Measurements from ENCODE around the gene MATN4. TPM values are rescaled to one million over a fixed set of nuclear protein-coding genes. Genes with fewer than 3 reads are reported as not detected.

MATN4 gene
- total RNA-seq, 1 donor from 2014 or later = not detected

DNA sequence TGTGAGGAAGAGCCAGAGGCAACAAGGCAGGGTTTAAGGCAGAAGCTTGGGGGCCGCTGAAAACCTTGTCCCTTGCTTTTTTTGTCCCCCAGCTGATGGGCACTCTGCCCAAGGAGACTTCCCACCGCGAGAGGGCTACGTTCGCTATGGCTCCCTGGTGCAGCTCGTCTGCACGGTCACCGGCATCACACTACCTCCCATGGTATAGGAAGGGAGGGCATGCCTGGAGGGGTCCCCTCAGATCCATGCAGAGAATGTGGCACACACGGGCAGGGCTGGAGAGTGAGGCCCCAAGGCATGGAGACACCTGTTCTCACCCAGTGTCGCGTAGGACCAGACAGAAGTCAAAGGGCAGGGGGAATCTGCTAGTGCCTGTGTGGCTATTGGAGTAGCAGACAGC lies 5.8 kb upstream of the MATN4 start:
- DNase-seq = no peak

GRCh38 chr20:45313065-45313695 lies 5.1 kb upstream of the MATN4 start:
- no peak for DNase-seq

- DNase-seq = no peak
These were observed 4.1 kb upstream of the MATN4 start for GRCh38 chr20:45312241-45312640.

- peak; percentile 24 for DNase-seq
These were observed 3.6 kb upstream of the MATN4 start for GRCh38 chr20:45311589-45312211.

GRCh38 chr20:45309075-45309474 lies 976 bp upstream of the MATN4 start:
- DNase-seq = no peak

- no peak for DNase-seq
These were observed 941 bp downstream of the MATN4 start for GRCh38 chr20:45307076-45307640.

DNA sequence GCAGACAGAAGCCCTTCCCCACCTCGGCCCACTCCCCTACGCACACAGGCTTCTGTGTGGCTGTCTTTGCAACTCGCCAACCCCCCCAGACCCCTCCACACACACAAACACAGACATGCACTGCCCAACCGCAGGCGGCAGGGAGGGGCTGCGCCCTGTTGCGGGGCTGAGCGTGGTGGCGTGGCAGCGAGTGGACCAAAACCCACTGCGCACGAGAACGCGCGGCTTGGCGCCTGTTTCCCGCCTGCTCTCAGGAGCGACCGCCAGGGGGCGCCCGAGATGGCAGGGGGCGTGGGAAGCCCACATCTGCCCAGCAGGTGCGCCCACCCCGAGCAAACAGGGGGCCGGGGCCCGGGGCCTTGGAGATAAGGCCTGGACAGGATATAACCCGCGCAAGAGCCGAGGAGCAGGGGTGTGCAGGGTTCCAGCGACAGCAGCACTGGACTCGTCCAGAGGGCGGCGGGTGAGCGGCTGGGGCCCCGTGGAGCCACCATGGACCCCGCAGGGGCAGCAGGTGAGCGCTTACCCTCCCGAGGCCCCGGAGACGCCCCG lies 1.6 kb downstream of the MATN4 start, which contains the start of gene RBPJL:
TSS of gene RBPJL (plus strand) at position 410 of the 552 bp plus-strand sequence. CDS start at position 493, 83 bp downstream.
- no peak for DNase-seq

DNA sequence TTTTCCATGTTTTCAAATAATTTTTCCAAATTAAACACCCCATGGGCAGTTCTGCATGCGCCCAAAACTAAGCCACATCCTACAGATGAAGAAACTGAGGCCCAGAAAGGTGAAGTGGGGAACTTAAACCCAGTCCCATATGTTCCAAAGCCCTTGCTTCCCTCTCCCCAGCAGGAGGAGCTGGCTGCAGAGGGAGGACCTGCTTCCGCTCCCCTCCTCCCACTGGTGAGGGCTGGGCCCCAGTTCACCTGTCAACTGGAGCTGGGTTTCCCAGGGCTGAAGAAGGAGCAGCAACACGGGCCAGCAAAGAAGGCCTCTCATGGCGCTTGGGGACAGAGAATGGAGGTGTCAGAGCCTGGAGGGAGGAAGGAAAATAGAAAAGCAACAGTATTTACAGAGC lies 2.8 kb downstream of the MATN4 start:
- DNase-seq = no peak

GRCh38 chr20:45304464-45304999 lies 3.6 kb downstream of the MATN4 start:
- no peak for DNase-seq

- DNase-seq = no peak
These were observed 4.3 kb downstream of the MATN4 start for GRCh38 chr20:45303586-45304463.

DNA sequence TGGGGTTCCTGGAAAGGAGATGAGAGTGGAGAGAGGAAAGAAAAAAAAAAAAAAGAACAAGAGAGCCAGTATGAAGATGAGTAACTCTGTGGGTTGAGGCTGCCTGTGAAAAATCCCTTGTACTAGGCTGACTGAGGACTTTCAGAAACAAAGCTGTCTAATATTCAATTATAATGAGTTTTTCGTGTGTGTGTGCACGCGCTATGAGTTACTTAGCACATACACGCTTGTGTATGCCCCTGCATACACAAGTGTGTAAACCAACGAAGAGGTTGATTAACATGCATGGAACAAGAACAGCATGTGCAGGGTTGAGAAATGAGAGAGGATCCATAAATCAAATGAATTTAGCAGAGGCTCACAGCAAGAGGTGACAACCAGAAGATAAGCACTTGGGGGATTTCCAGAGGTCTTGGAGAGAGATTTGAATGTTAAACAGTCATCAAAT lies 6.3 kb downstream of the MATN4 start:
- no peak for DNase-seq

- no peak for DNase-seq
These were observed 7.1 kb downstream of the MATN4 start for GRCh38 chr20:45300961-45301360.

GRCh38 chr20:45299786-45300185 lies 8.3 kb downstream of the MATN4 start:
- DNase-seq = no peak

- no peak for DNase-seq
These were observed 10.2 kb downstream of the MATN4 start for GRCh38 chr20:45297786-45298497.

DNA sequence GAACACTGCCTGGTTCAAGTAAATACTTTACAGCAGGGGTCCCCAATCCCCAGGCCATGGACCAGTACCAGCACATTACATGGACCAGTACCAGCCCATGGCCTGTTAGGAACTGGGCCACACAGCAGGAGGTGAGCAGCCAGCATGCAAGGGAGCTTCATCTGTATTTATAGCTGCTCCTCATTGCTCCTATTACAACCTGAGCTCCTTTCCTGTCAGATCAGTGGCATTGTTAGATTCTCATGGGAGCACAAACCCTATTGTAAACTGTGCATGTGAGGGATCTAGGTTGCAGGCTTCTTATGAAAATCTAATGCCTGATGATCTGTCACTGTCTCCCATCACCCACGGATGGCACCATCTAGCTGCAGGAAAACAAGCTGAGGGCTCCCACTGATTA lies 13.4 kb downstream of the MATN4 start:
- DNase-seq = no peak

DNA sequence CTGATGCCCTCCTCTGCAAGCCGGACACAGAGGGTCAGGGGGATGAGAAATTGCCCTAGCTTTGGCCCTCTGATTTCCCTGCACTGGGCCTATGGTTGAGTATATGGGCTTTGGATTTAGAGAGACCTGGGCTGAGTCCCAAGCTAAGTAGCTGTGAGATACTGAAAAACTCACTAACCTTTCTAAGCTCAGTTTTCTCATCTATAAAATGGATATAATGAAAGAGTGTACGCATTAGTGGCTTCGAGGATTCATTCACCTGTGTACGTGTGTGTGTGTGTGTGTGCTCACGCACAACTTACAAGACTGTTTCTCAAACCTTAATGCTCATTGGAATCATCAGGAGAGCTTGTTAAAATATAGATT lies 14.1 kb downstream of the MATN4 start:
- no peak for DNase-seq

DNA sequence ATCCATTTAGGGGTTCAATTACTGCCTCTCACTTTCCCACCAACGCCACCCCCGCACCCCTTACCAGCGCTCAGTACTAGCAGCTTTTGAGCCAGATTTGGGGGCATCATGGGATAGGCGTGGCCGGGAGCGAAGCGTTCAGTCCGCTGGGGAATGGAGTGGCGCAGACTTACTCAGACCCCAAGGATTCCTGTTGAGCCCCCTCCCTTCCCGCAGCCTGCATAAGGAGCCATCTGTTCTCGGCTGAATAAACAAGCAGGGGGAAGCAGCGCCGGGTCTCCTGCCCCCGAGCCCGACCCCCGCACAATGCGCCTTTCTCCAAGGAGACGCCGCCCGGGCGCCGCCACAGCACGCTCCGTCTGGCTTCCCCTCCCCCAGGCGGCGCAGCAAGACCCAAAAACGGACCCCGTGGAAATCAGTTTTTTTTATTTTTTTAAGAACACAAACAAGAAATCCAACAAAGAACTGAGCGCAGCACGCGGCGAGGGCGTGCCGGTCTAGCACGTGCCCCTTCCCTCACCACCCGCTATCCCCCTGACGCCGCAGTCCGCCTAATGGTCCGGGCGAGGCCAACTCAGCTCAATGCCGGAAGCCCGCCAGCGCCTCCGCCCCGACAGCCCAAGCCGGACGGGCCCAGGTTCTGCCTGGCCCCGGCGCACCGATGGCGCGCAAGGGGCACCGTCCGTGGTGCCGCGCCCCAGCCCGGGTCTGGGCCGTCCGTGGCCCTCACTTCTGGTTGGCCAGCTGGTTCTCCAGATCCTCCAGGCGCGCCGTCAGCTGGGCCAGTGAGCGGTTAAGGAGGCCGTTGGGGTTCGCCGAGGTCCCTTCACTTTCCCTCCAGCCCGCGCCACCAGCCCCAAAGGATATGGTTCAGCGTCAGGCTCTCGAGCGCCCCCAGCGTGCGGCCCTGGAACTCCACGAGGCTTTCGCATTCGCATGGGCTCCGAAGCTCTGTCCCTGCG lies 14.8 kb downstream of the MATN4 start:
- peak; percentile 64 for DNase-seq

DNA sequence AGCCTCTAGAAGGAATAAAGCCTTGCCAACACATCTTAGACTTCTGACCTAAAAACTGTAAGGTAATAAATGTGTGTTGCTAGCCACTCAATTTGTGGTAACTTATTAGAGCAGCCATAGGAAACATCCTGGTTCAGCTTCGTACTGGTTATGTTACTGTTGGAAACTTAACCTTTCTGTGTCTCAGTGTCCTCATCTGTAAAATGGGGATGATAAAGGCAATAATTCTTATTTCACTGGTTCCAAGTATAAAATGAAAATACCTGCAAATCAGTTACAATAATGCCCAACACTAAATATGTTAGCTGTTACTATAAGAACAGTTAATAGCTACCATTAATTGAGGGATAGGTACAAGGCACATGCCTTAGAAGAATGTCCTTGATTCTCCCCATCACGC lies 15.8 kb downstream of the MATN4 start:
- no peak for DNase-seq

DNA sequence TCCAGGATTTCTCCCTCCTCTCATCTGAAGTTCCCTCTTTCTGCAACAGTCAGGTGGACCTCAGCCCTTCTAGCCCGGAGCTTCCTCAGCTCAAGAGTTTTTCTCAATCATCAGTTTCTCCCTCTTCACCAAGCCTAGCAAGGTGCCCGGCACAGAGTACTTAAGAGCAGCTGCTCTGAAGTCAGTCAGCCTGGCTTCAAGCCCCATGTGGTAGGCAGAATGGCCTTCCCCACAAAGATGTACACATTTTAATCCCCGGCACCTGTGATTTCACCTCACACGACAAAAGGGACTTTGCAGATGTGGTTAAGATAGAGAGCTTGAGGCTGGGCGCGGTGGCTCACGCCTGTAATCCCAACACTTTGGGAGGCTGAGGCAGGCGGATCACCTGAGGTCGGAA lies 16.6 kb downstream of the MATN4 start:
- no peak for DNase-seq

DNA sequence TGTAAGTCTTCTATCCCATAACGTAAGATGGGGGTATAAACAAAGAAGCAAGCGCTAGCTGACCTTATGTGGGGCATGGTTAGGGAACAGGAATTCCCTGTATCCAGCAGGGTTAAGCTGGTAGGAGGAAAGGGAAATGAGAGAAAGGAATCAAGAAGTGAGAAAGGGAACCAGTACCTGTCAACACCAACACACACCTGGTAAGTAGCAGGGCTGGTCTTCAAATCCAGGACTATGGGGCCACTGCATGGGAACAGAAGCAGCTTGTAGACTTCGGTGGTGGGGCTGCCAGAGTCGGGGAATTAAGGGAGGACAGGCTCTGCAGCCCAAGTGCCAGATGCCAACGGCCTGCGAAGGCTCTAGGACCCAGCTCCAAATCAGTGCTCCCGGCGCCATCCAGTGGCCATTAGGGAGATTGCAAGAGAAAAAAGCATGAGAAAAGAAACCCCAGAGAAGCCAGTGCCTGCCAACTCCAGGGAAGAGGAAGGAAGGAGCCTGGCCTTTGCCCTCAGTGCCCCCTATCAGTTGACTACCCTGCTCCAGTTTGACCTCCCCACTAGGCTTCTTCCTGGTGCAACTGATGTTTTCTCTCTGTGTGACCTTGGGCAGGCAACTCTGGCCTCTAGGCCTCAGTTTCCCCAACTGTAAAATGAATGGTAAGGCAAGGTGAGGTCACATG lies 17.3 kb downstream of the MATN4 start:
- DNase-seq = peak; percentile 62

Measured in occipital lobe (tissue), 2 donors.